Subcutaneous abdominal adipose tissue (tissue), 5 donors: ENCODE measurements around the gene RAP1GAP2.

Source experiments
- H3K27ac ChIP-seq: one replicate; pipeline ENCODE4 v1.7.0; 2013; ENCODE audit warnings: low read depth, mild to moderate bottlenecking, inconsistent platforms, low read length, moderate library complexity
- H3K27me3 ChIP-seq, 5 donors: one replicate each; pipeline ENCODE4 v1.7.0; 2013; ENCODE audit warnings: low read length in 5 of 5, inconsistent platforms in 1 of 5; ENCODE audit not compliant: control insufficient read depth in 5 of 5, insufficient read depth in 4 of 5
- H3K36me3 ChIP-seq, 5 donors: one replicate each; pipeline ENCODE4 v1.7.0; 2013; ENCODE audit warnings: low read length in 5 of 5; ENCODE audit not compliant: control insufficient read depth in 5 of 5, insufficient read depth in 5 of 5
- H3K4me1 ChIP-seq, 5 donors: one replicate each; pipeline ENCODE4 v1.7.0; 2013; ENCODE audit warnings: low read length in 5 of 5, mild to moderate bottlenecking in 3 of 5, moderate library complexity in 1 of 5; ENCODE audit not compliant: control insufficient read depth in 5 of 5, insufficient read depth in 5 of 5
- H3K4me3 ChIP-seq, 5 donors: one replicate each; pipeline ENCODE4 v1.7.0; 2013; ENCODE audit warnings: low read length in 5 of 5, low read depth in 1 of 5
- H3K9ac ChIP-seq, 5 donors: one replicate each; pipeline ENCODE4 v1.7.0; 2013; ENCODE audit warnings: low read length in 5 of 5, mild to moderate bottlenecking in 4 of 5, moderate library complexity in 3 of 5
- H3K9me3 ChIP-seq, 5 donors: one replicate each; pipeline ENCODE4 v1.7.0; 2013; ENCODE audit warnings: low read length in 5 of 5; ENCODE audit not compliant: control insufficient read depth in 5 of 5
- donor health status: healthy.
- donor health status: healthy.
- donor health status: healthy.
- donor health status: healthy.
- donor health status: healthy.

Gene RAP1GAP2

GRCh38 chr17:2957631-2958286 lies 161.5 kb downstream of the RAP1GAP2 start:
- Histone ChIP-seq H3K9ac (no peak overlapping the region), H3K27me3 (peaks cover 0 to 8% (median 2%) of the 10 kb centered on the region in 5 donors), H3K27ac (no peak overlapping the region), H3K9me3 (no peaks in the 10 kb centered on the region), H3K36me3 (no peaks in the 10 kb centered on the region), H3K4me3 (no peak overlapping the region), H3K4me1 (peaks cover 0 to 3% (median 0%) of the 10 kb centered on the region in 5 donors)

DNA sequence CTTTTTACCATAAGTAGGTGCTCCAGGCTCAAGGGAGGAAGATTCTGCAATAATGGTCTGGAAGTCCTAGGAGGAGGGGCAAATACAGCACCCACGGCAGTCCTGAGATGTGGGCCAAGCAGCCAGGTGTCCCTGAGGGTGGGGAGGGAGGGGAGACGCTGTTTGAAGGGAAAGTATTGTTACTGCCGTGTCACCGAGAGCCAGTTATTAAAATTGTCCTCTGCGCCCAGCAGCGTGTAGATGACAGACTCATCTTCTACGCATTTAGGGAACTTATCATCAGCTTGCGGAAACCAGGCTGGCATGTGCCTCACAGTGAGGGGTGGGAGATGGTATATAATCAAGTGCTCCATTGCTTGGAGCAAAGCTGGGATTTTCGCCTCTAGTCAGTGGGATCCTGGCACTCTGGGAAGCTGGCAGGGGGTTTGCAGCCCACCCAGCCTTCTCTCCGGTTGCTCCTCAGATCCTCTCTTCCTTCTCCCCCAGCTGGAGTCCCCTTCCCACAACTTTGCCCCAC lies 162.5 kb downstream of the RAP1GAP2 start:
- Histone ChIP-seq H3K4me3 (no peak overlapping the region), H3K27me3 (peaks cover 0 to 8% (median 5%) of the 10 kb centered on the region in 5 donors), H3K36me3 (no peaks in the 10 kb centered on the region), H3K9ac (no peak overlapping the region), H3K9me3 (no peaks in the 10 kb centered on the region), H3K27ac (no peak overlapping the region), H3K4me1 (peaks cover 0 to 3% (median 0%) of the 10 kb centered on the region in 5 donors)

- Histone ChIP-seq H3K9me3 (no peaks in the 10 kb centered on the region), H3K36me3 (no peaks in the 10 kb centered on the region), H3K9ac (no peak overlapping the region), H3K4me3 (no peak overlapping the region), H3K27me3 (peaks cover 0 to 8% (median 6%) of the 10 kb centered on the region in 5 donors), H3K4me1 (peaks cover 0 to 3% (median 0%) of the 10 kb centered on the region in 5 donors), H3K27ac (no peak overlapping the region)
These were observed 163.3 kb downstream of the RAP1GAP2 start for GRCh38 chr17:2959371-2960130.

DNA sequence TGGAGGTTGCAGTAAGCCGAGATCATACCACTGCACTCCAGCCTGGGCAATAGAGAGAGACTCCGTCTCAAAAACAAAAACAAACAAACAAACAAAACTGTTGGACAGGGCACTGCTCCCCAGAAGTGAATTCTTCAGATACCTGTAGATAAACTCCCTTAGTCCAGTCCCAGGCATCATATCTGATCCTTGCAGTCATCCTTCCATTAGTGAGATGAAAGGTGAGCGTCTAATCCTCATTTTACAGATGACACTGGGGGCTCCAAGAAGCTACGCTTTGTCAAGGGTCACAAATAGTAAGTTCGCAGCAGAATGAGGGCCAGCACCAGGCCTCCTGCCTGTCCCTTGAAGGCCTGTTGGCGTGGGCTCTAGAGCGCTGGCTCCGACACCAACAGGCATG lies 165.2 kb downstream of the RAP1GAP2 start:
- H3K27me3 ChIP-seq: peaks cover 0 to 12% (median 10%) of the 10 kb centered on the region in 5 donors
- H3K9ac ChIP-seq: no peak overlapping the region
- H3K4me1 ChIP-seq: peaks cover 0 to 1% (median 0%) of the 10 kb centered on the region in 5 donors
- H3K27ac ChIP-seq: no peak overlapping the region
- H3K9me3 ChIP-seq: no peaks in the 10 kb centered on the region
- no peak overlapping the region for H3K4me3 ChIP-seq
- no peaks in the 10 kb centered on the region for H3K36me3 ChIP-seq

- H3K4me3 ChIP-seq: no peak overlapping the region
- H3K27ac ChIP-seq: no peak overlapping the region
- no peaks in the 10 kb centered on the region for H3K36me3 ChIP-seq
- no peaks in the 10 kb centered on the region for H3K4me1 ChIP-seq
- peaks cover 0 to 12% (median 10%) of the 10 kb centered on the region in 5 donors for H3K27me3 ChIP-seq
- no peak overlapping the region for H3K9ac ChIP-seq
- no peaks in the 10 kb centered on the region for H3K9me3 ChIP-seq
These were observed 166.0 kb downstream of the RAP1GAP2 start for GRCh38 chr17:2962236-2962635.

DNA sequence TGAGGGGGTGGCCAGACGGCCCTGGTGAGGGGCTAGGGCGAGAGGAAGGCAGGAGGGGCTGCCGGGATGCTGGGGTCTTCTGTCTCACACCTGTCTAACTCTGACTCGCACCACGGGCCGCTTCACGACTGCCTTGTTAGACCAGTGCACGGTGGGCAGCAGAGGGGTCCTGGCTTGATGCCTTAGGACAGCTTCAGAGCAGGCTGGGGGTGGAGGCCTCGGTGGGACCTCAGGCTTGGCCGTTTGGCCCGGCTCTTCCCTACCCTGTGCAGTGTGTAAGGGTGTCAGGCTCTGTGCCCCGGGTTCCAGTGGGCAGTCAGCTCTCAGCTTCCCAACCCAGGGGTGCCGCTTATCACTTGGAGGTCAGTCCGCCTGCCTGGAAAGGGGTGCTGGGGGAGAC lies 166.5 kb downstream of the RAP1GAP2 start:
- no peaks in the 10 kb centered on the region for H3K4me1 ChIP-seq
- no peak overlapping the region for H3K9ac ChIP-seq
- H3K4me3 ChIP-seq: no peak overlapping the region
- H3K36me3 ChIP-seq: no peaks in the 10 kb centered on the region
- peaks cover 0 to 12% (median 10%) of the 10 kb centered on the region in 5 donors for H3K27me3 ChIP-seq
- H3K27ac ChIP-seq: no peak overlapping the region
- H3K9me3 ChIP-seq: no peaks in the 10 kb centered on the region

GRCh38 chr17:2963332-2964027 lies 167.2 kb downstream of the RAP1GAP2 start:
- Histone ChIP-seq H3K27me3 (peaks cover 0 to 12% (median 10%) of the 10 kb centered on the region in 5 donors), H3K4me3 (no peak overlapping the region), H3K9ac (no peak overlapping the region), H3K36me3 (no peaks in the 10 kb centered on the region), H3K27ac (no peak overlapping the region), H3K9me3 (no peaks in the 10 kb centered on the region), H3K4me1 (no peaks in the 10 kb centered on the region)

DNA sequence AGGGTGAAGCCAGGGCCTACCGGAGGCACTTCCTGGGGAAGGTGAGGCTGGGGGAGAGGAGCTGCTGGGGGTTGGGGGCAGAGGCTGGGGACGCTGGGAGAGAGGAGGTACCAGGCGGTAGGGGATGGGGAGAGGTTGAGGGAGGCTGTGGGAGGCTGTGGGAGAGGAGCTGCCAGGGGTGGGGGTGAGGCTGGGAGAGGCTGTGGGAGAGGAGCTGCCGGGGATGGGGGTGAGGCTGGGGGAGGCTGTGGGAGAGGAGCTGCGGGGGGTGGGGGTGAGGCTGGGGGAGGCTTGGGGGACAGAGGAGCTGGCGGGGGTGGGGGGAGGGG lies 167.8 kb downstream of the RAP1GAP2 start:
- Histone ChIP-seq H3K36me3 (no peaks in the 10 kb centered on the region), H3K9ac (no peak overlapping the region), H3K27ac (no peak overlapping the region), H3K9me3 (no peaks in the 10 kb centered on the region), H3K4me1 (no peaks in the 10 kb centered on the region), H3K27me3 (peaks cover 0 to 12% (median 9%) of the 10 kb centered on the region in 5 donors), H3K4me3 (no peak overlapping the region)

DNA sequence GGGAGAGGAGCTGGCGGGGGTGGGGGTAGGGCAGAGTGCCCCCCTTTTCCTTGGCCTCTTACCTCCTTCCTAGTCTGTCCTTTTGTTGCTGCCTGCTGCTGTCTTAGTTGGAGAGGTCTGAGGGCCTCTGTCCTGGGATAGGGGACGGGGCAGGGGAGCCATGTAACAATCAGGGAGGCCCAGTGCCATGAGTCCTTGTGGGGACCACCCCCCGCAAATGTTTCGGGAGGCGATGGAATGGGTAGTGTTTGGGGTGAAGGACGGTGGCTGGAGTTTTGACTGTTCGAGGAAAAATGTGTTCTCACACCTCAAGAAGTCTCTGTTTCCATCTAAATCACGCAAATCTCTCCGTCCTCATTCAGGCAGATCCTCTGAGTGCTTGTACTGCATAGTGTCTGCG lies 168.1 kb downstream of the RAP1GAP2 start:
- Histone ChIP-seq H3K27ac (no peak overlapping the region), H3K4me3 (no peak overlapping the region), H3K27me3 (peaks cover 0 to 12% (median 6%) of the 10 kb centered on the region in 5 donors), H3K4me1 (no peaks in the 10 kb centered on the region), H3K36me3 (no peaks in the 10 kb centered on the region), H3K9me3 (no peaks in the 10 kb centered on the region), H3K9ac (no peak overlapping the region)

DNA sequence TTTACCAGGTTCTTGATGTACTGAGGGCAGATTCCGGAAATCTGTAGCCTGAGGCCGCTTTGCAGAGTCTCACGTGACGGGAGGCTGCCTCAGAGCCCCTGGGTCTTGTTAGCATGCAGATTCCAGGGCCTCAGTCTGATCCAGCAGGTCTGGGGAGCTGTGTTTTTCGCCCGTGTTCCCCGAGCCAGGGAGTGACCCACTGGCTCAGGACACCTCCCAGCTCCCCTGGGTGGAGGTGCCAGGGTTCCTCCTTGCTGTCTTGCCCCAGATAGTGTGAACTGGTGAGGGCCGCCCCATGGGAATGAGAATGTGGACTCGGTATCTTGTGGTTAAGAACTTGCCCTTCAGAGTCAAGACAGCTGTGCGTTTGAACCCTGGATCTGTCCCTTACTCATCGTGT lies 168.6 kb downstream of the RAP1GAP2 start:
- H3K9me3 ChIP-seq: no peaks in the 10 kb centered on the region
- H3K36me3 ChIP-seq: no peaks in the 10 kb centered on the region
- no peak overlapping the region for H3K27ac ChIP-seq
- H3K4me3 ChIP-seq: no peak overlapping the region
- H3K4me1 ChIP-seq: no peaks in the 10 kb centered on the region
- no peak overlapping the region for H3K9ac ChIP-seq
- peaks cover 0 to 12% (median 6%) of the 10 kb centered on the region in 5 donors for H3K27me3 ChIP-seq
